Keratinocyte (primary cell): Measurements from ENCODE around the gene ULK4. TPM values are rescaled to one million over a fixed set of nuclear protein-coding genes. Genes with fewer than 3 reads are reported as not detected.

Source experiments
- DNase-seq: peaks from one replicate; pipeline ENCODE4 v3.0.0-alpha.2; 2011; ENCODE audit warnings: low read depth, missing footprints, low spot score
- FAIRE-seq: peaks from 2 replicates; lab custom pipeline; 2011; peaks lifted over from hg19 to GRCh38; lab: Jason Lieb, UNC
- H2AFZ ChIP-seq: 2 replicates; pipeline ENCODE4 v1.6.0; 2012; ENCODE audit warnings: low read length, control low read depth, inconsistent platforms; ENCODE audit not compliant: control insufficient read depth
- H3K27ac ChIP-seq: 2 replicates; pipeline ENCODE4 v1.5.1; 2011; ENCODE audit warnings: low read length; ENCODE audit not compliant: control insufficient read depth, insufficient read depth
- H3K27me3 ChIP-seq: 3 replicates; pipeline ENCODE4 v1.6.0; 2011; ENCODE audit warnings: low read length; ENCODE audit not compliant: control insufficient read depth, insufficient read depth; ENCODE audit errors: extremely low read depth
- H3K36me3 ChIP-seq, 2 experiments: 2 replicates in 1 of 2; 3 replicates in 1 of 2; pipeline ENCODE4 v1.5.1; 2011; ENCODE audit warnings: low read length in 2 of 2, mild to moderate bottlenecking in 1 of 2; ENCODE audit not compliant: control insufficient read depth in 2 of 2, insufficient read depth in 2 of 2; ENCODE audit errors: extremely low read depth in 1 of 2
- H3K4me1 ChIP-seq: 3 replicates; pipeline ENCODE4 v1.5.1; 2011; ENCODE audit warnings: low read length; ENCODE audit not compliant: control insufficient read depth, insufficient read depth; ENCODE audit errors: extremely low read depth
- H3K4me2 ChIP-seq: 3 replicates; pipeline ENCODE4 v1.6.0; 2011; ENCODE audit warnings: low read depth, low read length; ENCODE audit not compliant: control insufficient read depth, insufficient read depth; ENCODE audit errors: extremely low read depth
- H3K4me3 ChIP-seq, 3 experiments: fragments of 200-600 bp in 1 of 3; sonication (generic) in 1 of 3; 2 replicates in 2 of 3; 3 replicates in 1 of 3; pipeline ENCODE4 v1.5.1; 2011 to 2016; ENCODE audit warnings: low read length in 3 of 3, mild to moderate bottlenecking in 3 of 3, control low read depth in 2 of 3, inconsistent platforms in 1 of 3, low read depth in 1 of 3, mixed read lengths in 1 of 3, mixed run types in 1 of 3, moderate library complexity in 1 of 3; ENCODE audit not compliant: control insufficient read depth in 2 of 3, insufficient read depth in 2 of 3; ENCODE audit errors: extremely low read depth in 1 of 3
- H3K79me2 ChIP-seq: 2 replicates; pipeline ENCODE4 v1.6.0; 2012; ENCODE audit warnings: low read length; ENCODE audit not compliant: control insufficient read depth, insufficient read depth
- H3K9ac ChIP-seq: 3 replicates; pipeline ENCODE4 v1.6.0; 2011; ENCODE audit warnings: low read length; ENCODE audit not compliant: control insufficient read depth, insufficient read depth; ENCODE audit errors: extremely low read depth
- H3K9me1 ChIP-seq: 3 replicates; pipeline ENCODE4 v1.6.0; 2011; ENCODE audit warnings: low read length; ENCODE audit not compliant: control insufficient read depth, insufficient read depth; ENCODE audit errors: extremely low read depth
- H3K9me3 ChIP-seq: 2 replicates; pipeline ENCODE4 v1.5.1; 2012; ENCODE audit warnings: low read depth, low read length; ENCODE audit not compliant: control insufficient read depth
- H4K20me1 ChIP-seq: 3 replicates; pipeline ENCODE4 v1.6.0; 2011; ENCODE audit warnings: low read length; ENCODE audit not compliant: control insufficient read depth, insufficient read depth; ENCODE audit errors: extremely low read depth
- EZH2 ChIP-seq: IDR thresholded peaks from one replicate; pipeline ENCODE4 v1.6.1; 2012; ENCODE audit warnings: inconsistent platforms, mild to moderate bottlenecking, low read length, moderate library complexity
- dilution Hi-C: fragments of 300-500 bp; cut with MboI; formaldehyde crosslinking; loops from one replicate; pipeline ENCODE4 v1.7.0; 2020; ENCODE audit warnings: low sequenced_read_pairs; ENCODE audit not compliant: extremely low pct_ligation_motif_present
- polyA plus RNA-seq, 5 experiments: library from polyadenylated mRNA; depleted of rRNA in 3 of 5; stranded (reverse) in 3 of 5; stranded (forward) in 1 of 5; unstranded in 1 of 5; fragments of >200 nt; gene quantifications; 1 replicate in 1 of 5; 2 replicates in 3 of 5; 3 replicates in 1 of 5; pipeline versions ENCODE4 v1.2.1 to v1.2.3, GENCODE V29; 2011 to 2012; ENCODE audit warnings: missing spikeins in 2 of 5, low read depth in 1 of 5, low replicate concordance in 1 of 5
- TF ChIP-seq, protein P1 (sequence below), 3 experiments: IDR thresholded peaks in 1 of 3; conservative IDR thresholded peaks in 1 of 3; optimal IDR thresholded peaks in 1 of 3; 2 replicates in 2 of 3; 3 replicates in 1 of 3; pipeline versions ENCODE3 to v1.5.1; 2011; ENCODE audit warnings: low read length in 3 of 3, mild to moderate bottlenecking in 3 of 3, moderate library complexity in 2 of 3, control low read depth in 1 of 3, inconsistent platforms in 1 of 3; ENCODE audit not compliant: insufficient read depth in 2 of 3; ENCODE audit errors: extremely low read depth in 1 of 3

ULK4 gene
- polyA plus RNA-seq, 1 donor (not counting 4 experiments of a cell fraction or from before 2014, with no cell fraction given), result 6.1 TPM

DNA sequence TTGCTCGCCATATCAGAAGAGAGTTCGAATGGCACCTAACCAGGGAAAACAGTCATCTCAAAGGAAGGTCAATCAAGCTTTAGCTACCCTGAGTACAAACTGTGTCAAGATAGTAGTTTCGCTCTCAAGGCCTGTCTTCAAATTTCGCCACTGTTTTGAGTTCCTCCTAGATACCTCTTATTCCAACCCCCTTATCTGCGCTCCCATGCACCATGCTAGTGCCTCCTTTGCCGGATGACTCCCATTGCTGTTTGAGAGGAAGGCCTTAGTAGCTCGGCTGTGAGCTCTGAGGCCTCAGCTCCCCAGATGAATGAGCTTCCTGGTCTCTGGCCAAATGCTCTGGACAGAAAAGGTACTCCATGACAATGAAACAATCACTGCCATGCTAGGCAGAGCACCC is 256.0 kb downstream of the ULK4 start:
- no peak overlapping the region for H3K27ac ChIP-seq
- H3K27me3 ChIP-seq, result no peaks in the 10 kb centered on the region
- H3K4me1 ChIP-seq, result no peaks in the 10 kb centered on the region
- no peaks in the 10 kb centered on the region for H3K9me3 ChIP-seq
- H3K36me3 ChIP-seq, result no peaks in the 10 kb centered on the region
- no peak overlapping the region for H2AFZ ChIP-seq
- no peak for DNase-seq
- no peaks in the 10 kb centered on the region for H4K20me1 ChIP-seq
- no peak for FAIRE-seq
- H3K9me1 ChIP-seq, result no peaks in the 10 kb centered on the region
- TF ChIP-seq EZH2, result no peak
- TF ChIP-seq, protein P1, sequence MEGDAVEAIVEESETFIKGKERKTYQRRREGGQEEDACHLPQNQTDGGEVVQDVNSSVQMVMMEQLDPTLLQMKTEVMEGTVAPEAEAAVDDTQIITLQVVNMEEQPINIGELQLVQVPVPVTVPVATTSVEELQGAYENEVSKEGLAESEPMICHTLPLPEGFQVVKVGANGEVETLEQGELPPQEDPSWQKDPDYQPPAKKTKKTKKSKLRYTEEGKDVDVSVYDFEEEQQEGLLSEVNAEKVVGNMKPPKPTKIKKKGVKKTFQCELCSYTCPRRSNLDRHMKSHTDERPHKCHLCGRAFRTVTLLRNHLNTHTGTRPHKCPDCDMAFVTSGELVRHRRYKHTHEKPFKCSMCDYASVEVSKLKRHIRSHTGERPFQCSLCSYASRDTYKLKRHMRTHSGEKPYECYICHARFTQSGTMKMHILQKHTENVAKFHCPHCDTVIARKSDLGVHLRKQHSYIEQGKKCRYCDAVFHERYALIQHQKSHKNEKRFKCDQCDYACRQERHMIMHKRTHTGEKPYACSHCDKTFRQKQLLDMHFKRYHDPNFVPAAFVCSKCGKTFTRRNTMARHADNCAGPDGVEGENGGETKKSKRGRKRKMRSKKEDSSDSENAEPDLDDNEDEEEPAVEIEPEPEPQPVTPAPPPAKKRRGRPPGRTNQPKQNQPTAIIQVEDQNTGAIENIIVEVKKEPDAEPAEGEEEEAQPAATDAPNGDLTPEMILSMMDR (optimal IDR thresholded peaks at IDR 0.05 in 1 of 3, IDR thresholded peaks at IDR 0.05 in 1 of 3, conservative IDR thresholded peaks at IDR 0.05 in 1 of 3; ENCODE audit: extremely low read depth in 1 of 3, insufficient read depth in 2 of 3, low read length in 3 of 3), result no peak
- no peak overlapping the region for H3K4me3 ChIP-seq
- dilution Hi-C loops, result no loop called here
- H3K4me2 ChIP-seq, result no peak overlapping the region
- no peaks in the 10 kb centered on the region for H3K79me2 ChIP-seq
- no peak overlapping the region for H3K9ac ChIP-seq

DNA sequence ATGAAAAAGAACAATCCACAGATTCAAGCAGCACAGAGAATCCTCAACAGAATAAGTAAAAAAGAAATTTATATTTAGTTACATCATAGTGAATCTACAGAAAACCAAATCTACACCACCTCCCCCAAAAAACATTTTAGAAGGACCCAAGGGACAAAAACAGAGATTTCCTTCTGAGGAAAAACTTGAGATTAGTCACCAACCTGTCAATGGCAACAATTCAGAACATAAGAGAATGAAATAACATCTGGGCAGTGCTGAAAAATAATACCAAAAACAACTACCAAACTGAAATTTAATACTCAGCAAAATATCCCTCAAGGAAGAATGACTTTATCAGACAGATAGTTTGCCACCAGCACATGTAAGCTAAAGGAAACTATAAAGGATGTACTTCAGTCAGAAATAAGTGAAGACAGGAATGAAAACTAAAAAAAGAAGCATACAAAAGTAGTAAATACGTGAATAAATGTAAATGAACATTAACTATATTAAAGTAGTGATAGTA is 260.7 kb downstream of the ULK4 start:
- no peaks in the 10 kb centered on the region for H3K4me1 ChIP-seq
- no peak overlapping the region for H3K27ac ChIP-seq
- H3K79me2 ChIP-seq, result no peaks in the 10 kb centered on the region
- no peaks in the 10 kb centered on the region for H3K9me1 ChIP-seq
- no peak overlapping the region for H3K4me3 ChIP-seq
- H3K27me3 ChIP-seq, result no peaks in the 10 kb centered on the region
- no peak overlapping the region for H3K9ac ChIP-seq
- no peak for DNase-seq
- no peaks in the 10 kb centered on the region for H3K36me3 ChIP-seq
- dilution Hi-C loops, result no loop called here
- no peak overlapping the region for H2AFZ ChIP-seq
- FAIRE-seq, result no peak
- no peaks in the 10 kb centered on the region for H3K9me3 ChIP-seq
- no peak for TF ChIP-seq EZH2
- TF ChIP-seq, protein P1 (optimal IDR thresholded peaks at IDR 0.05 in 1 of 3, IDR thresholded peaks at IDR 0.05 in 1 of 3, conservative IDR thresholded peaks at IDR 0.05 in 1 of 3; ENCODE audit: extremely low read depth in 1 of 3, insufficient read depth in 2 of 3, low read length in 3 of 3), result no peak
- H4K20me1 ChIP-seq, result no peaks in the 10 kb centered on the region
- no peak overlapping the region for H3K4me2 ChIP-seq
